Stimulated activated naive CD8-positive, alpha-beta T cell treated with anti-CD3 and anti-CD28 coated beads, Interleukin-15, amount 100 ng/mL, for 72 hours (primary cell): Measurements from ENCODE around the gene ZNF654.
"Not testable (repeated sequence)": the region's sequence is repeated elsewhere in the genome, so short reads cannot be mapped to it uniquely, and the experiment has no call there.

Experiments
- ATAC-seq: fragments of 150-1000 bp; cut with Tn5 transposase; 2 replicates; pipeline ENCODE4 v1.10.0; 2021; ENCODE audit warnings: mild to moderate bottlenecking, moderate library complexity
- DNase-seq, 2 donors: peaks; one replicate each; pipeline ENCODE4 v3.0.0; 2021 to 2022
- H3K27ac Mint-ChIP-seq, 2 donors: one replicate each; pipeline ENCODE4 v1.8.0; 2022; ENCODE audit warnings: mild to moderate bottlenecking in 2 of 2, mixed read lengths in 2 of 2, moderate library complexity in 2 of 2
- H3K27me3 Mint-ChIP-seq: one replicate; pipeline ENCODE4 v1.8.0; 2022; ENCODE audit warnings: mixed read lengths
- H3K4me1 Mint-ChIP-seq: one replicate; pipeline ENCODE4 v1.8.0; 2022; ENCODE audit warnings: mild to moderate bottlenecking, mixed read lengths
- H3K4me3 Mint-ChIP-seq, 2 donors: one replicate each; pipeline ENCODE4 v1.8.0; 2022; ENCODE audit warnings: mild to moderate bottlenecking in 2 of 2, mixed read lengths in 2 of 2, moderate library complexity in 1 of 2
- H3K9me3 Mint-ChIP-seq, 2 donors: one replicate each; pipeline ENCODE4 v1.8.0; 2022; ENCODE audit warnings: mixed read lengths in 2 of 2

The ZNF654 gene

GRCh38 chr3:88149101-88149508 lies 90.0 kb downstream of the ZNF654 start:
- Mint-ChIP-seq H3K4me3 (peak overlapping the region; percentile 94 to 97), H3K27me3 (no peaks in the 10 kb centered on the region), H3K4me1 (peaks cover 41% of the 10 kb centered on the region), H3K27ac (peak overlapping the region; percentile 97 to 98), H3K9me3 (no peaks in the 10 kb centered on the region)
- ATAC-seq (peak; percentile 2), DNase-seq (no peak)

- Mint-ChIP-seq H3K4me1 (peaks cover 41% of the 10 kb centered on the region), H3K4me3 (peak within 1 kb of the TSS; percentile 94 to 97), H3K27ac (peak within 1 kb of the TSS; percentile 99), H3K27me3 (no peaks in the 10 kb centered on the region), H3K9me3 (no peaks in the 10 kb centered on the region)
- DNase-seq (peak; percentile 80 to 84), ATAC-seq (peak; percentile 93)
Measured at GRCh38 chr3:88149509-88150362, 90.7 kb downstream of the ZNF654 start, which contains the start of gene C3orf38. TSS of gene C3orf38 (plus strand) at chr3:88149959. CDS start at chr3:88150053, 94 bp downstream.

- Mint-ChIP-seq H3K9me3 (no peaks in the 10 kb centered on the region), H3K27ac (peak overlapping the region; percentile 99), H3K27me3 (no peaks in the 10 kb centered on the region), H3K4me3 (peak overlapping the region; percentile 88 to 96), H3K4me1 (peaks cover 41% of the 10 kb centered on the region)
- DNase-seq (peak in 1 of 2 donors; percentile 28), ATAC-seq (no peak)
Measured at GRCh38 chr3:88150371-88150770, 91.3 kb downstream of the ZNF654 start.

GRCh38 chr3:88150806-88151205 lies 91.8 kb downstream of the ZNF654 start:
- Mint-ChIP-seq H3K4me3 (peak overlapping the region; percentile 88 to 96), H3K27ac (peak overlapping the region in 1 of 2 donors; percentile 99)
- no peak for ATAC-seq

GRCh38 chr3:88151358-88151757 lies 92.3 kb downstream of the ZNF654 start:
- Mint-ChIP-seq H3K27me3 (no peaks in the 10 kb centered on the region), H3K4me1 (peaks cover 41% of the 10 kb centered on the region), H3K4me3 (peak overlapping the region; percentile 44 to 88), H3K9me3 (no peaks in the 10 kb centered on the region), H3K27ac (no peak overlapping the region)
- DNase-seq (no peak), ATAC-seq (no peak)

More at GRCh38 chr3:88150806-88151205, 91.8 kb downstream of the ZNF654 start:
- no peaks in the 10 kb centered on the region for H3K9me3 Mint-ChIP-seq
- H3K4me1 Mint-ChIP-seq = peaks cover 41% of the 10 kb centered on the region
- no peak for DNase-seq
- no peaks in the 10 kb centered on the region for H3K27me3 Mint-ChIP-seq

- Mint-ChIP-seq H3K27ac (no peak overlapping the region), H3K4me1 (peaks cover 31% of the 10 kb centered on the region), H3K4me3 (no peak overlapping the region), H3K9me3 (no peaks in the 10 kb centered on the region), H3K27me3 (no peaks in the 10 kb centered on the region)
- ATAC-seq = no peak
- DNase-seq = no peak
Measured at GRCh38 chr3:88152841-88153240, 93.8 kb downstream of the ZNF654 start.

GRCh38 chr3:88166419-88166971 lies 107.4 kb downstream of the ZNF654 start:
- Mint-ChIP-seq H3K27me3 (no peaks in the 10 kb centered on the region), H3K4me3 (no peak overlapping the region), H3K9me3 (no peaks in the 10 kb centered on the region), H3K27ac (no peak overlapping the region), H3K4me1 (peaks cover 7% of the 10 kb centered on the region)
- no peak for ATAC-seq
- DNase-seq = no peak

GRCh38 chr3:88167173-88167572 lies 108.1 kb downstream of the ZNF654 start:
- Mint-ChIP-seq H3K9me3 (no peaks in the 10 kb centered on the region), H3K27ac (peak overlapping the region in 1 of 2 donors; percentile 54), H3K4me3 (no peak overlapping the region), H3K4me1 (peaks cover 7% of the 10 kb centered on the region), H3K27me3 (no peaks in the 10 kb centered on the region)
- ATAC-seq (no peak), DNase-seq (no peak)

- no peak overlapping the region for H3K27ac Mint-ChIP-seq
- no peak for ATAC-seq
- no peaks in the 10 kb centered on the region for H3K9me3 Mint-ChIP-seq
- H3K27me3 Mint-ChIP-seq = no peaks in the 10 kb centered on the region
- H3K4me1 Mint-ChIP-seq = peaks cover 5% of the 10 kb centered on the region
- no peak overlapping the region for H3K4me3 Mint-ChIP-seq
- no peak for DNase-seq
Measured at GRCh38 chr3:88167704-88168103, 108.6 kb downstream of the ZNF654 start.

GRCh38 chr3:88168171-88168570 lies 109.1 kb downstream of the ZNF654 start:
- Mint-ChIP-seq H3K4me1 (peaks cover under 1% of the 10 kb centered on the region), H3K27ac (no peak overlapping the region), H3K9me3 (no peaks in the 10 kb centered on the region), H3K27me3 (no peaks in the 10 kb centered on the region), H3K4me3 (no peak overlapping the region)
- no peak for ATAC-seq
- no peak for DNase-seq

GRCh38 chr3:88180398-88180999 lies 121.4 kb downstream of the ZNF654 start:
- Mint-ChIP-seq H3K4me3 (no peak overlapping the region), H3K27ac (peak overlapping the region in 1 of 2 donors; percentile 14), H3K27me3 (no peaks in the 10 kb centered on the region), H3K4me1 (no peaks in the 10 kb centered on the region), H3K9me3 (peaks cover 16 to 27% of the 10 kb centered on the region in 2 donors)
- DNase-seq (peak in 1 of 2 donors; percentile 8), ATAC-seq (peak; percentile 66)

GRCh38 chr3:88182165-88182918 lies 123.3 kb downstream of the ZNF654 start:
- DNase-seq, H3K4me3 Mint-ChIP-seq, H3K4me1 Mint-ChIP-seq, H3K27ac Mint-ChIP-seq, ATAC-seq, H3K27me3 Mint-ChIP-seq: not testable (repeated sequence)
- H3K9me3 Mint-ChIP-seq = peaks cover 16 to 36% of the 10 kb centered on the region in 2 donors

- Mint-ChIP-seq H3K4me1 (peaks cover 8% of the 10 kb centered on the region), H3K4me3 (no peak overlapping the region), H3K27me3 (no peaks in the 10 kb centered on the region), H3K9me3 (peaks cover 19 to 43% of the 10 kb centered on the region in 2 donors), H3K27ac (no peak overlapping the region)
- DNase-seq = no peak
- ATAC-seq = no peak
Measured at GRCh38 chr3:88188436-88188835, 129.4 kb downstream of the ZNF654 start.

GRCh38 chr3:88189361-88189810 lies 130.3 kb downstream of the ZNF654 start:
- peak overlapping the region in 1 of 2 donors; percentile 69 for H3K27ac Mint-ChIP-seq
- H3K4me3 Mint-ChIP-seq = peak overlapping the region; percentile 26 to 35
- peaks cover 8% of the 10 kb centered on the region for H3K4me1 Mint-ChIP-seq
- ATAC-seq = peak; percentile 89
- H3K27me3 Mint-ChIP-seq = no peaks in the 10 kb centered on the region
- peak; percentile 5 to 15 for DNase-seq
- peaks cover 18 to 33% of the 10 kb centered on the region in 2 donors for H3K9me3 Mint-ChIP-seq

GRCh38 chr3:88191872-88192409 lies 132.9 kb downstream of the ZNF654 start:
- peaks cover 12 to 14% of the 10 kb centered on the region in 2 donors for H3K9me3 Mint-ChIP-seq
- ATAC-seq (no peak), DNase-seq (no peak)
- no peak overlapping the region for H3K27ac Mint-ChIP-seq
- H3K4me3 Mint-ChIP-seq = no peak overlapping the region
- peaks cover 14% of the 10 kb centered on the region for H3K4me1 Mint-ChIP-seq
- H3K27me3 Mint-ChIP-seq = no peaks in the 10 kb centered on the region
